NCI-H69 (cell line): ENCODE results near the gene PRR3.
"Not testable (repeated sequence)": the region's sequence is repeated elsewhere in the genome, so short reads cannot be mapped to it uniquely, and the experiment has no call there.

Experiments used
- DNase-seq: peaks from one replicate; lab custom pipeline; 2025; lab: John Stamatoyannopoulos, UW

Gene PRR3

GRCh38 chr6:30556906-30557682 is at the start of gene PRR3:
PRR3 (plus strand) TSS chr6:30557295; CDS start chr6:30557345, 50 bp downstream.
- peak; percentile 95 for DNase-seq

- DNase-seq: no peak
Measured at GRCh38 chr6:30507849-30508827, 49.0 kb upstream of the PRR3 start.

- no peak for DNase-seq
Measured at GRCh38 chr6:30508890-30509736, 48.0 kb upstream of the PRR3 start.

GRCh38 chr6:30510419-30511168 is 46.5 kb upstream of the PRR3 start:
- DNase-seq: no peak

GRCh38 chr6:30511169-30511546 is 45.9 kb upstream of the PRR3 start:
- DNase-seq: no peak

- no peak for DNase-seq
Measured at GRCh38 chr6:30513451-30513850, 43.6 kb upstream of the PRR3 start.

- no peak for DNase-seq
Measured at GRCh38 chr6:30515106-30515505, 42.0 kb upstream of the PRR3 start.

- DNase-seq: peak; percentile 90
Measured at GRCh38 chr6:30515944-30516753, 40.9 kb upstream of the PRR3 start.

- DNase-seq: not testable (repeated sequence)
Measured at GRCh38 chr6:30516754-30517076, 40.4 kb upstream of the PRR3 start.

- not testable (repeated sequence) for DNase-seq
Measured at GRCh38 chr6:30517767-30518504, 39.2 kb upstream of the PRR3 start.

- peak; percentile 7 for DNase-seq
Measured at GRCh38 chr6:30518505-30519145, 38.5 kb upstream of the PRR3 start.

GRCh38 chr6:30520522-30520921 is 36.6 kb upstream of the PRR3 start:
- DNase-seq: no peak

GRCh38 chr6:30521082-30521481 is 36.0 kb upstream of the PRR3 start:
- not testable (repeated sequence) for DNase-seq

GRCh38 chr6:30521952-30522351 is 35.1 kb upstream of the PRR3 start:
- DNase-seq: not testable (repeated sequence)

- DNase-seq: not testable (repeated sequence)
Measured at GRCh38 chr6:30526444-30526843, 30.7 kb upstream of the PRR3 start.

GRCh38 chr6:30529349-30529875 is 27.7 kb upstream of the PRR3 start:
- not testable (repeated sequence) for DNase-seq

- no peak for DNase-seq
Measured at GRCh38 chr6:30530014-30530413, 27.1 kb upstream of the PRR3 start.

GRCh38 chr6:30533460-30534294 is 23.4 kb upstream of the PRR3 start:
- DNase-seq: no peak
